GM19372 (cell line): ENCODE results near the gene CCT8.
"Not testable (repeated sequence)": the region's sequence is repeated elsewhere in the genome, so short reads cannot be mapped to it uniquely, and the experiment has no call there.

Experiments
- ATAC-seq: cut with Tn5 transposase; IDR thresholded peaks from one replicate; pipeline ENCODE4 v1.9.1; 2021; ENCODE audit warnings: mild to moderate bottlenecking, low read depth, moderate library complexity; ENCODE audit not compliant: unreplicated experiment

Gene CCT8

GRCh38 chr21:29024474-29025327, 48.7 kb downstream of the CCT8 start, which contains the start of gene USP16:
USP16 (plus strand) TSS chr21:29024668; CDS start chr21:29027914, 3,246 bp downstream.
- ATAC-seq = peak; percentile 96

GRCh38 chr21:29022166-29022565, 51.3 kb downstream of the CCT8 start:
- no peak for ATAC-seq

- peak; percentile 4 for ATAC-seq
These were observed 54.9 kb downstream of the CCT8 start for GRCh38 chr21:29018540-29018939.

- ATAC-seq = no peak
These were observed 55.7 kb downstream of the CCT8 start for GRCh38 chr21:29017639-29018237.

GRCh38 chr21:29011236-29011635, 62.2 kb downstream of the CCT8 start:
- ATAC-seq = not testable (repeated sequence)

GRCh38 chr21:29008367-29008766, 65.1 kb downstream of the CCT8 start:
- no peak for ATAC-seq

GRCh38 chr21:29007810-29008209, 65.6 kb downstream of the CCT8 start:
- no peak for ATAC-seq

GRCh38 chr21:29007135-29007534, 66.3 kb downstream of the CCT8 start:
- no peak for ATAC-seq
